ENCODE results near the gene KIF11. TPM values are rescaled to one million over a fixed set of nuclear protein-coding genes. Genes with fewer than 3 reads are reported as not detected.

The KIF11 gene
- total and polyA plus RNA-seq, 2 of the 13 experiments (the other 11 are each of a cell fraction or from before 2014, with no cell fraction given): 8.7 to 38.4 TPM

- TF ChIP-seq PCBP1 (IDR thresholded peaks at IDR 0.05; ENCODE audit: borderline replicate concordance, low read depth, low read length) (no peak), YEATS2 (CRISPR knock-in tag; IDR thresholded peaks at IDR 0.05; ENCODE audit: borderline replicate concordance) (no peak), RORA (CRISPR knock-in tag; IDR thresholded peaks at IDR 0.05) (no peak)
- TF ChIP-seq, protein P1, sequence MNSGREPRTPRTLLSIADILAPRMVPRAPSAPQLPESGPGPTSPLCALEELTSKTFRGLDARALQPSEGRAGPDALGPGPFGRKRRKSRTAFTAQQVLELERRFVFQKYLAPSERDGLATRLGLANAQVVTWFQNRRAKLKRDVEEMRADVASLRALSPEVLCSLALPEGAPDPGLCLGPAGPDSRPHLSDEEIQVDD (CRISPR knock-in tag; IDR thresholded peaks at IDR 0.05; ENCODE audit: borderline replicate concordance): no peak
Measured at GRCh38 chr10:92681306-92681834, 88.4 kb downstream of the KIF11 start (continued).

GRCh38 chr10:92688573-92688926 is 95.6 kb downstream of the KIF11 start:
- H3K27me3 ChIP-seq (ENCODE audit: control insufficient read depth in 1 of 2, insufficient read depth in 2 of 2, low read length in 2 of 2): no peaks in the 10 kb centered on the region; a peak in 1 of 5 replicates
- ChIA-PET CTCF (ENCODE audit: low intra/inter-chr PET ratio, low total read pairs) (interaction anchor here (0.8 kb wide), 1 partner anchor 192 kb away, joined by 3 read pairs; no protein-coding TSS in a partner anchor), POLR2A (interaction anchor here (1.4 to 2.6 kb wide), 3 partner anchors 52 to 160 kb away, joined by 4 to 27 read pairs (median 4); partner anchors contain the start of gene EXOC6)
- FAIRE-seq (no peak), DNase-seq (ENCODE audit: low spot score) (no peak), ATAC-seq (no peak)
- H3K27ac ChIP-seq (ENCODE audit: extremely low read length, insufficient read depth, low read length): peak overlapping the region; percentile 86
- no TSS peak for BruUV-seq (replicated peaks)
- peak overlapping the region; percentile 82; the same call in 1 of the 2 replicates for H3K9ac ChIP-seq (ENCODE audit: insufficient read depth, low read depth, low read length)
- H3K4me1 ChIP-seq (ENCODE audit: insufficient read depth, low read length): peaks cover 17% of the 10 kb centered on the region
- no peaks in the 10 kb centered on the region for H3K9me3 ChIP-seq (ENCODE audit: low read length)
- H3K36me3 ChIP-seq (replicated peaks in 1 of 2; ENCODE audit: control insufficient read depth in 1 of 2, insufficient read depth in 2 of 2, low read length in 2 of 2): 0 out of 5 replicates have a peak, but pooled peaks cover 0 to 5% of the 10 kb centered on the region in 2 experiments
- 6% methylated on average over 5 of the region's 5 CpGs for whole genome bisulfite sequencing (ENCODE audit: low lambda C conversion rate)
- no peak overlapping the region for H2AFZ ChIP-seq (ENCODE audit: low read length)
- H4K20me1 ChIP-seq (ENCODE audit: insufficient read depth, low read length): peaks cover 13% of the 10 kb centered on the region; the same call in 1 of the 2 replicates
- H3K79me2 ChIP-seq (ENCODE audit: insufficient read depth, low read length): peaks cover 45% of the 10 kb centered on the region
- in situ Hi-C loops (cut with HindIII; ENCODE audit: extremely low pct_ligation_motif_present, low pct_unique_long_range_greater_than_20kb): no loop called here
- intact Hi-C loops (cut with micrococcal nuclease; ENCODE audit: unreplicated experiment): loop anchor here (2.0 to 5.0 kb wide), 4 partner anchors 68 to 172 kb away; partner anchors contain the start of gene KIF11
- TF ChIP-seq ZMYM3 (CRISPR knock-in tag; IDR thresholded peaks at IDR 0.05) (peak; percentile 85; the same call in 1 of the 2 replicates), ADNP (CRISPR knock-in tag; IDR thresholded peaks at IDR 0.05) (peak; percentile 55; the same call in 1 of the 2 replicates), KDM1A (CRISPR knock-in tag; IDR thresholded peaks at IDR 0.05) (0 out of 2 replicates have a peak, but pooled peaks have one; percentile 61), ZNF629 (CRISPR knock-in tag; conservative IDR thresholded peaks at IDR 0.05) (0 out of 2 replicates have a peak, but pooled peaks have one; percentile 14), ZNF567 (CRISPR knock-in tag; IDR thresholded peaks at IDR 0.05; ENCODE audit: borderline replicate concordance) (0 out of 2 replicates have a peak, but pooled peaks have one; percentile 11), ARNT2 (CRISPR knock-in tag; IDR thresholded peaks at IDR 0.05; ENCODE audit: low read depth) (no peak), ERF (CRISPR knock-in tag; IDR thresholded peaks at IDR 0.05) (no peak), ZNF800 (CRISPR knock-in tag; IDR thresholded peaks at IDR 0.05) (0 out of 2 replicates have a peak, but pooled peaks have one; percentile 19)
- TF ChIP-seq, protein P2, sequence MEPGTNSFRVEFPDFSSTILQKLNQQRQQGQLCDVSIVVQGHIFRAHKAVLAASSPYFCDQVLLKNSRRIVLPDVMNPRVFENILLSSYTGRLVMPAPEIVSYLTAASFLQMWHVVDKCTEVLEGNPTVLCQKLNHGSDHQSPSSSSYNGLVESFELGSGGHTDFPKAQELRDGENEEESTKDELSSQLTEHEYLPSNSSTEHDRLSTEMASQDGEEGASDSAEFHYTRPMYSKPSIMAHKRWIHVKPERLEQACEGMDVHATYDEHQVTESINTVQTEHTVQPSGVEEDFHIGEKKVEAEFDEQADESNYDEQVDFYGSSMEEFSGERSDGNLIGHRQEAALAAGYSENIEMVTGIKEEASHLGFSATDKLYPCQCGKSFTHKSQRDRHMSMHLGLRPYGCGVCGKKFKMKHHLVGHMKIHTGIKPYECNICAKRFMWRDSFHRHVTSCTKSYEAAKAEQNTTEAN (CRISPR knock-in tag; conservative IDR thresholded peaks at IDR 0.05): 0 out of 2 replicates have a peak, but pooled peaks have one; percentile 44
- H3K4me2 ChIP-seq (ENCODE audit: low read depth, low read length): peak overlapping the region; percentile 92
- peak overlapping the region; percentile 66 to 94 (median 89) for H3K4me3 ChIP-seq (replicated peaks in 1 of 3; ENCODE audit: insufficient read depth in 1 of 3, low read depth in 2 of 3, low read length in 3 of 3)

Measured in HepG2 (cell line).